SK-N-SH (cell line): Measurements from ENCODE around the gene PLRG1. TPM values are rescaled to one million over a fixed set of nuclear protein-coding genes. Genes with fewer than 3 reads are reported as not detected.

Source experiments
- CTCF ChIA-PET: fragments of 300-600, 350-600 bp; formaldehyde crosslinking; extraction: SDS; loops from one replicate; lab custom pipeline; 2021; lab: Yijun Ruan, JAX
- POLR2A ChIA-PET: fragments of 350-600 bp; sonication (Branson Sonifier 250); formaldehyde crosslinking; extraction: SDS; loops from one replicate; lab custom pipeline; 2020; ENCODE audit warnings: antibody characterized with exemption, inconsistent platforms; lab: Yijun Ruan, JAX
- DNase-seq: peaks from one replicate; pipeline ENCODE4 v3.0.0; 2012
- H2AFZ ChIP-seq: fragments of 200-600 bp; sonication (generic); 2 replicates; pipeline ENCODE4 v1.8.1; 2016; ENCODE audit warnings: antibody characterized with exemption, mild to moderate bottlenecking, low read depth
- H3F3A ChIP-seq: fragments of 200-600 bp; sonication (generic); replicated peaks from 2 replicates; pipeline ENCODE3; 2016; ENCODE audit warnings: antibody characterized with exemption, mild to moderate bottlenecking; ENCODE audit not compliant: insufficient read depth
- H3K27ac ChIP-seq, 2 experiments: fragments of 200-500 bp in 1 of 2; fragments of 200-600 bp in 1 of 2; sonication (Bioruptor generic) in 1 of 2; sonication (generic), shearing (Covaris generic) in 1 of 2; 2 replicates each; pipeline versions ENCODE4 v1.5.1 to v1.6.1; 2014 to 2016; ENCODE audit warnings: low read depth in 2 of 2, inconsistent platforms in 1 of 2, low read length in 1 of 2, mild to moderate bottlenecking in 1 of 2, mixed read lengths in 1 of 2
- H3K27me3 ChIP-seq: fragments of 200-600 bp; sonication (generic), shearing (Covaris generic); 2 replicates; pipeline ENCODE4 v1.6.1; 2016; ENCODE audit warnings: mixed run types; ENCODE audit not compliant: insufficient read depth
- H3K36me3 ChIP-seq, 2 experiments: fragments of 200-500 bp in 1 of 2; fragments of 200-600 bp in 1 of 2; sonication (Bioruptor generic) in 1 of 2; sonication (generic) in 1 of 2; replicated peaks in 1 of 2; 2 replicates each; pipeline versions ENCODE3 to v1.5.1; 2014 to 2016; ENCODE audit warnings: low read length in 1 of 2, mild to moderate bottlenecking in 1 of 2; ENCODE audit not compliant: insufficient read depth in 2 of 2, control insufficient read depth in 1 of 2
- H3K4me1 ChIP-seq, 2 experiments: fragments of 200-500 bp in 1 of 2; fragments of 200-600 bp in 1 of 2; sonication (Bioruptor generic) in 1 of 2; sonication (generic), shearing (Covaris generic) in 1 of 2; 2 replicates each; pipeline versions ENCODE4 v1.5.1 to v1.6.1; 2014 to 2016; ENCODE audit warnings: low read depth in 1 of 2, low read length in 1 of 2, mixed run types in 1 of 2; ENCODE audit not compliant: insufficient read depth in 2 of 2, control insufficient read depth in 1 of 2
- H3K4me2 ChIP-seq: fragments of 200-600 bp; sonication (generic), shearing (Covaris generic); 2 replicates; pipeline ENCODE4 v1.6.1; 2017; ENCODE audit warnings: mixed run types
- H3K4me3 ChIP-seq, 2 experiments: fragments of 200-500 bp in 1 of 2; fragments of 200-600 bp in 1 of 2; sonication (Bioruptor generic) in 1 of 2; sonication (generic), shearing (Covaris generic) in 1 of 2; 2 replicates each; pipeline versions ENCODE4 v1.5.1 to v1.8.1; 2014 to 2016; ENCODE audit warnings: low read depth in 2 of 2, inconsistent platforms in 1 of 2, low read length in 1 of 2, mild to moderate bottlenecking in 1 of 2, mixed read lengths in 1 of 2, moderate library complexity in 1 of 2
- H3K79me2 ChIP-seq: fragments of 200-600 bp; sonication (generic); 2 replicates; pipeline ENCODE4 v1.8.1; 2017; ENCODE audit warnings: mild to moderate bottlenecking; ENCODE audit not compliant: insufficient read depth
- H3K9ac ChIP-seq: fragments of 200-600 bp; sonication (generic); 2 replicates; pipeline ENCODE4 v1.6.1; 2017; ENCODE audit warnings: mixed run types
- H3K9me2 ChIP-seq: fragments of 200-600 bp; sonication (generic); 2 replicates; pipeline ENCODE4 v1.6.1; 2017; ENCODE audit warnings: mixed run types
- H3K9me3 ChIP-seq: fragments of 200-600 bp; sonication (generic); 2 replicates; pipeline ENCODE4 v1.6.1; 2017; ENCODE audit warnings: mixed run types, mild to moderate bottlenecking, moderate library complexity
- H4K20me1 ChIP-seq: fragments of 200-600 bp; sonication (generic); 2 replicates; pipeline ENCODE4 v1.6.1; 2017; ENCODE audit warnings: mild to moderate bottlenecking, mixed run types; ENCODE audit not compliant: insufficient read depth
- CHD2 ChIP-seq: fragments of 150-350 bp; IDR thresholded peaks from 2 replicates; pipeline ENCODE4 v1.6.1; 2018; ENCODE audit warnings: low read length; ENCODE audit not compliant: partially characterized antibody
- ELF1 ChIP-seq: IDR thresholded peaks from 2 replicates; pipeline ENCODE4 v1.4.0; 2012
- GABPA ChIP-seq: IDR thresholded peaks from 2 replicates; pipeline ENCODE4 v1.4.0; 2012; ENCODE audit warnings: low read depth, mild to moderate bottlenecking
- POLR2AphosphoS5 ChIP-seq: IDR thresholded peaks from 2 replicates; pipeline ENCODE4 v1.6.1; 2012; ENCODE audit warnings: low read depth, low read length
- RAD21 ChIP-seq: IDR thresholded peaks from 2 replicates; pipeline ENCODE4 v1.6.1; 2012; ENCODE audit warnings: mild to moderate bottlenecking, low read length
- RCOR1 ChIP-seq: fragments of 150-350 bp; IDR thresholded peaks from 2 replicates; pipeline ENCODE4 v1.6.1; 2017; ENCODE audit warnings: antibody characterized with exemption, low read length
- REST ChIP-seq: IDR thresholded peaks from 2 replicates; pipeline ENCODE4 v1.6.1; 2012; ENCODE audit warnings: mild to moderate bottlenecking, low read depth, low read length, moderate library complexity
- RXRA ChIP-seq: IDR thresholded peaks from 2 replicates; pipeline ENCODE4 v1.4.0; 2012; ENCODE audit warnings: low read depth, mild to moderate bottlenecking, borderline replicate concordance
- TCF12 ChIP-seq: IDR thresholded peaks from 2 replicates; pipeline ENCODE4 v1.4.0; 2012
- USF1 ChIP-seq: IDR thresholded peaks from 2 replicates; pipeline ENCODE4 v1.4.0; 2012; ENCODE audit warnings: low read depth, borderline replicate concordance
- USF2 ChIP-seq: fragments of 150-350 bp; IDR thresholded peaks from 2 replicates; pipeline ENCODE4 v1.6.1; 2017; ENCODE audit warnings: antibody characterized with exemption, low read length, low read depth, borderline replicate concordance
- YY1 ChIP-seq: IDR thresholded peaks from 2 replicates; pipeline ENCODE4 v1.4.0; 2012; ENCODE audit warnings: low read depth, mild to moderate bottlenecking
- WGBS: methylation state at CpG from one replicate; pipeline ENCODE4 v1.1.6; 2017; ENCODE audit warnings: low lambda C conversion rate; 5-methylcytosine and 5-hydroxymethylcytosine counted together
- polyA plus RNA-seq, 3 experiments: library from polyadenylated mRNA; depleted of rRNA; stranded (reverse); fragments of >200 nt; gene quantifications; 2 replicates each; pipeline ENCODE4 v1.2.3, GENCODE V29; 2012
- TF ChIP-seq, protein P1 (sequence below): IDR thresholded peaks from 2 replicates; pipeline ENCODE4; 2012

The PLRG1 gene
- polyA plus RNA-seq, 1 of the 3 experiments (the other 2 are of a cell fraction) = 64.8 TPM

- Histone ChIP-seq H3K4me2 (no peak overlapping the region), H3K9me2 (no peaks in the 10 kb centered on the region), H3K27me3 (peaks cover 19% of the 10 kb centered on the region; the same call in 1 of the 2 replicates), H2AFZ (no peak overlapping the region), H3K36me3 (no peaks in the 10 kb centered on the region), H3K9ac (no peak overlapping the region), H3F3A (no peaks in the 10 kb centered on the region), H3K79me2 (no peaks in the 10 kb centered on the region), H3K4me1 (no peaks in the 10 kb centered on the region), H3K9me3 (no peaks in the 10 kb centered on the region), H3K27ac (no peak overlapping the region), H4K20me1 (no peaks in the 10 kb centered on the region), H3K4me3 (no peak overlapping the region)
- TF ChIP-seq, protein P1, sequence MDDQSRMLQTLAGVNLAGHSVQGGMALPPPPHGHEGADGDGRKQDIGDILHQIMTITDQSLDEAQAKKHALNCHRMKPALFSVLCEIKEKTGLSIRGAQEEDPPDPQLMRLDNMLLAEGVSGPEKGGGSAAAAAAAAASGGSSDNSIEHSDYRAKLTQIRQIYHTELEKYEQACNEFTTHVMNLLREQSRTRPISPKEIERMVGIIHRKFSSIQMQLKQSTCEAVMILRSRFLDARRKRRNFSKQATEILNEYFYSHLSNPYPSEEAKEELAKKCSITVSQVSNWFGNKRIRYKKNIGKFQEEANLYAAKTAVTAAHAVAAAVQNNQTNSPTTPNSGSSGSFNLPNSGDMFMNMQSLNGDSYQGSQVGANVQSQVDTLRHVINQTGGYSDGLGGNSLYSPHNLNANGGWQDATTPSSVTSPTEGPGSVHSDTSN = no peak
- TF ChIP-seq REST (no peak), CHD2 (no peak), RCOR1 (no peak), RAD21 (no peak), POLR2AphosphoS5 (no peak), ELF1 (no peak), RXRA (no peak), YY1 (no peak), USF1 (no peak), USF2 (no peak), GABPA (no peak), TCF12 (no peak)
- no peak for DNase-seq
- WGBS = 0% methylated on average over 1 of the region's 1 CpG
- CTCF ChIA-PET = interaction anchor here (0.9 to 3.7 kb wide), 4 partner anchors 8 to 46 kb away, joined by 3 to 20 read pairs (median 5); no protein-coding TSS in a partner anchor
- POLR2A ChIA-PET = no interaction called here
These were observed 33.7 kb downstream of the PLRG1 start for GRCh38 chr4:154516318-154517029.
